LNCAP (cell line): ENCODE results near the gene DYRK3.
A peak's percentile ranks its signal among the peaks of the same experiment; 100 is the strongest.

Experiments used
- CTCF ChIP-seq: fragments of 450-650 bp; IDR thresholded peaks from 2 replicates; pipeline ENCODE4 v1.5.1; 2017; ENCODE audit warnings: mild to moderate bottlenecking

The DYRK3 gene

GRCh38 chr1:206608108-206608698 lies 27.1 kb upstream of the DYRK3 start:
- peak; percentile 98 for TF ChIP-seq CTCF

- TF ChIP-seq CTCF, result no peak
Observed at GRCh38 chr1:206609229-206609991, 25.9 kb upstream of the DYRK3 start.

- peak; percentile 96 for TF ChIP-seq CTCF
Observed at GRCh38 chr1:206612129-206612876, 23.0 kb upstream of the DYRK3 start, which contains the start of gene EIF2D. EIF2D (minus strand) TSS chr1:206612465; CDS start chr1:206612342, 123 bp downstream.

GRCh38 chr1:206628916-206629315 lies 6.4 kb upstream of the DYRK3 start:
- no peak for TF ChIP-seq CTCF

GRCh38 chr1:206631085-206631509 lies 4.2 kb upstream of the DYRK3 start:
- peak; percentile 44 for TF ChIP-seq CTCF

GRCh38 chr1:206633708-206634121 lies 1.6 kb upstream of the DYRK3 start:
- TF ChIP-seq CTCF, result no peak

- TF ChIP-seq CTCF, result peak; percentile 91
Observed at GRCh38 chr1:206634365-206635079, 814 bp upstream of the DYRK3 start.
